HG03558 (cell line): ENCODE data around the gene DMAC1.

Source experiments
- ATAC-seq: cut with Tn5 transposase; IDR thresholded peaks from one replicate; pipeline ENCODE4 v1.9.1; 2021; ENCODE audit warnings: moderate number of reproducible peaks; ENCODE audit not compliant: unreplicated experiment; ENCODE audit errors: extremely low read depth

The DMAC1 gene

GRCh38 chr9:7799234-7799943 lies at the start of gene DMAC1:
Gene DMAC1 (minus strand): TSS chr9:7799778. CDS start chr9:7799734, 44 bp downstream.
- peak; percentile 87 for ATAC-seq

DNA sequence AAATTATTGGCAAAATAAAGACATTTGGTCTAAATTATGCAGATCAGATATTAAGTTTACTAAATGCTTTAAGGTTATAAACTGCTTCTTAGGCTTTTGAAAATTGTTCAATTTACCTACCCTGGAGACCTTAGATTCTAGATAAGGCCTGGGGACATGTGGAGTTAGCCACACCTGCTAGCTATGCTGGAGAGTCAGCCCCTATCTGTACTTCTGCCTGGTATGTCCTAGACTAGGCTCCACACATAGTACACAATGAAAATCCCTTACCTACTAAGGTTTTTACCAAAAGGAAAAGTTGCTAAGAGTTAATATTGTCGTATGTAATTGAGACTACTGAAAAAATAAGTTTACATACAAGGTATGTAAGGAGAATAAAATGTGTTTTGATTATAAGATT lies 49.8 kb upstream of the DMAC1 start:
- no peak for ATAC-seq

DNA sequence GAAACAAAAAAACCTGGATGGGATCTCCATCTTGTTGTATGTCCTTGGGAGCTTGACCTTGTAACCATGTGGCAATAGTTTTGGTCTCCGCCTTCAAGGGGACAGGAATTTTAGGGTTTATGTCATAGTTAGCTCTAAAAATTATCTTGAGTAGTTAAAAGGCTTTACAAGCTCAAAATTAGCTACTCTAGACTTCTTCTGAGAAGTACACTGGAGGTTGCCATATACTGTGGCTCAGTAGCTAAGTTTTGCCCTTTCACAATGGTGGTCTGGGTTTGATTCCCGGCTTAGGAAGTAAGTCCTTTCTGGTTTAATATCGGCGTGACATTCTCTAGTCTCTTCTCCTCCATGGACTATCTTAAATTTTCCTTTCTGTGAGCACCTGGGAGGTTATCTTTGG lies 48.9 kb upstream of the DMAC1 start:
- ATAC-seq = no peak

DNA sequence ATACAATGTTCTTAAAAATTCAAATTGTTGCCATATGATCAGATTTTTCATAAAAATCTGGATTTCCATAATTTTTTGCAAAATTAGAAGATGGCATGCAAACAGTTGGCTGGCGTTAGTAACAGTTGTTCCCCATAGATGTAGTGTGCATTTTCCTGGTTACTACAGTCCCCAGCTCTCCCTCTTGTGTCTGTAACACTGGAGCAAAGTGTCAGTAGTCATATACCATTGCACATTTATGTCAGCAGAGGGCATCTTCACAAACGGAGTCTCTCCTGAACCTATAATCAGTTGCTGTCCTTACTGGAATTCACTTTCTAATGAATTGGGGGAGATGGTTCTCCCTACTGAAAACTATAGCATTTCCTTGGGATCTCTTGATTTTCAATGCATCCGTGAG lies 44.7 kb upstream of the DMAC1 start:
- no peak for ATAC-seq

DNA sequence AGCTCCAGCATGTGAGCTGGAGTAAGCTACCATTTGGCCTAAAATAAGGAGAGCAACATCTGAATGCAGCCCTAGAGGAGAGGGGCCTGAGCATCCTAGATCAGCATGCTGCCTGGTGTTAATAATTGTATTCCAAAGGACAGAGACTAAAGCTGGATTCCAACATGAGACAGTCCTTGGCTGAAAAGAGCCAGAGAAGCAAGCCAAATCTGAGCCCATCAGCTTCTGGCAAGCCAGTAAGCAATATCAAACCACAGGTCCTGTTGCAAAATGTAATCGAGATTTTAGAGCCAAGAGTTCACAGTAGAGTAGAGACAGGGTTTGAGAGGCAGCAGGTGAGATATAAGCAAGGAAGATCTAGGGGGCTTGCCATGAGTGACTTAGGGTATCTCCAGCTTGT lies 42.3 kb upstream of the DMAC1 start:
- no peak for ATAC-seq

DNA sequence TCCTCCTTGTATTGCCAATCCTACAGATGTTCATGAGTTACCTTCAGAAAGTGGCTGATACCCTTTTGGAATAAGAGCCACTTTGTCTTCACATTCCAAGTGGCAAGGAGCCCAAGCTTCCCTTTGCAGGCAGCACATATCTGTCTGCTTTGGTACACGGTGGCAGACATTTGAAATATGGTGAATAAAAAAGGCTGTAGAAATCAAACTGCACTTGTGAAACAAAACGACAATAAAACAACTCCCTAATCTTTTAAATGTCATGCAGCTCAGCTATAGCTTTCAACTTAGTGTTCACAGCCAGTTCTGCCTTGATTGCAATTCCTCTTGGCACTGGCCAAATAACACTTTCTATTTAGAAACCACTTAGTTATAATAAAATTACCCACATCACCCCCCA lies 35.0 kb upstream of the DMAC1 start:
- ATAC-seq = no peak

DNA sequence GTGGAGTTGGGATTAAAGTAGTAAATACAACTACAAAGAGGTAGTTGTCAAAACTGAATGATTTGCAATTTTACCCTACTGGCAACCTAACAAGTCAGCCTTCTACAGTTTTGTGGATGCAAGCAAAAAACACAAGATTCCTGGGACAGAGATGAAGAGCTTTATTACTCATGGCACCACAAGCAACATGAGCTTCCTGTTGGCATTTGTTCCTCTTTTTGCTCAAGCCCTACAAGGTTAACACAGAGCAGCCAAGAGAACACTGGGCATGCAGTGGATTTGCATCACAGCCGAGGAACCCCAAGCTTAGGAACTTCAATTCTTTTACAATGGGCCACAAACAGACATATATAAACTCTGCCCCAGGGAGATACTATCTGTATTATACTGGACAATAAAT lies 28.8 kb upstream of the DMAC1 start:
- ATAC-seq = no peak

- no peak for ATAC-seq
Measured at GRCh38 chr9:7827792-7828191, 28.2 kb upstream of the DMAC1 start.

DNA sequence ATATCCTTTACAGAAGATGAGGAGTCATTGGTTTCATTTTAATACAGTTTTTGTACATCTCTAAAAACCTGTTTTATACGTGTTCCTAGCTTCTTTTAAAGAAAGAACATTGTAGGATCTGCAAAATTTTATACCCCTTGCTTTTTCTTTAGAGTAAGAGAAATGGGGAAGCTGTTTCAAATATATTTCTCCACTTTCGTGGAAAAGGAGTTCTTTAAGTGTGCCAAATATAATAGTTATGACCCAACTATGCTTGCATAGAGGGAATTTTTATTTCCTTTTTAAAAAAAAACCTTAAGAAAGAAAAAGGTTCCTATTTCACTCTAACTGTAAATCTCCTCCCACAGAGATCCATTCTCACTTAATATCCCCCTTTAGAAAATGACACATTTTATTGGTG lies 27.5 kb upstream of the DMAC1 start:
- ATAC-seq = no peak

- ATAC-seq = no peak
Measured at GRCh38 chr9:7823651-7824050, 24.1 kb upstream of the DMAC1 start.

DNA sequence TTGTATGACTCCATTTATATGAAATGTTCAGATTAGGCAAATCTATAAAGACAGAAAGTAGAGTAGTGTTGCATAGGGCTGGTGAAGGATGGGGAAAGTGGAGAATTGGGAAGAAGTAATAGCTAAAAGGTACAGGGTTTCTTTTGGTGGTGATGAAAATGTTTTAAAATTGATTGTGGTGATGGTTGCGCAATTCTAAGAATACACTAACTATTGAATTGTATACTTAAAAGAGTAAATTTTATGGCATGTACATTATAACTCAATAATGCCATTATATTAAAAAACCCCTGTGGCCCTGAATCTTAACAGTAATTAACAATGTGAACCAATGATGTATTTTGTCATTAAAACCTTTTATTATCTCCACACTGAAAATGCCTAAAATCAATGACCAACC lies 20.4 kb upstream of the DMAC1 start:
- no peak for ATAC-seq

DNA sequence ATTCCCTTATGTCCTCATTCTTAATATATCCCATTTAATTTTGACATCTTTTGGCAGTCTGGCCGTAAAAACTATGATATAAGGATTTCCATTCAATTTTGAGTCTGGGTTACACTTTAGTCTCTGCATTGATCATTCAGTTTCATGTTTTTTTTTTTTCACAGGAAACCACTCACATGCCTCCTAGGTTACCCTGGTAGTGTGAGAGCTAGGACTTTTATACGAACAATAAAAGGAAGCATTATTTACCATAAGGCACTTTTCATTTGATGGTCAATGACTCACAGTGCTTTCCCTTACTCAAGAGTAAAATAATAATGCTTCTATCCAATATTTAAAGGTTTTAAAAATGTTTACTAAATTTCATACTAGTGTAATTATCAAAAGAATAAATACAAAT lies 16.4 kb upstream of the DMAC1 start:
- no peak for ATAC-seq

- ATAC-seq = no peak
Measured at GRCh38 chr9:7813030-7813429, 13.5 kb upstream of the DMAC1 start.

DNA sequence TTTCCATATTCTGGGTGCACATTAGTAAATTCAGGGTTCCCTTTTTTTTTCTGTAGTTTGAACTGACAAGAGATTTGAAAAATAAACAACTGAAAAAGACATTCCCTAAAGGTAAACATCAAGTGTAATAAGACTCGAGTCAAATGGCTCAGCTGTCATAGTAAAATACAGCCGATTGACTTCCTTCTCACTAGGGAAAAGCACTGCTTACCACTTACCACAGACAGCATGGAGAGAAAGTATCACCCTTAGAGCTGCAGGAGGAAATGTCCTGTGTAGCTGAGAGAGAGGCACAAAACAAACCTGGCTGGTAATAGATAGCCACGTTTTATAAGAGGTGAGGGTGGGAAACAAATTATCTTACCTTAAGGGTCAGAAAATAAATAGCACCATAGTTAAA lies 12.1 kb upstream of the DMAC1 start:
- no peak for ATAC-seq

DNA sequence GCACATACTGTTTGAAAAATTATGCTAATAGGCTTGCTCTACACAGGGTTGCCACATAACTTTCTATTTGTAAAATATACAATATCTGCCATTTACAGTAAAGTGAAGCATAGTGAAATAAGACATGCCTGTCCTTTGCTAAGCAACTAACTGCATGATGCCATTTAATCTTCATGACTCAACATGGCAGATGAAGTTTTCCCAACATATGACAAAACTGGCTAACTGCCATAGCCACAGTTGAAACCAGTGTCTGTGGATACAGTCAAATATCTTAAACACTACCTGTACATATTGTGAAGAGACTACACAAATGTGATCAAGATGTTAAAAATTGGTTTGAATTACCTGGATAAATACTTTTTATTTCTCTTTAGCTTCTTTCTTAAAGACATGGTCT lies 3.1 kb upstream of the DMAC1 start:
- ATAC-seq = no peak

DNA sequence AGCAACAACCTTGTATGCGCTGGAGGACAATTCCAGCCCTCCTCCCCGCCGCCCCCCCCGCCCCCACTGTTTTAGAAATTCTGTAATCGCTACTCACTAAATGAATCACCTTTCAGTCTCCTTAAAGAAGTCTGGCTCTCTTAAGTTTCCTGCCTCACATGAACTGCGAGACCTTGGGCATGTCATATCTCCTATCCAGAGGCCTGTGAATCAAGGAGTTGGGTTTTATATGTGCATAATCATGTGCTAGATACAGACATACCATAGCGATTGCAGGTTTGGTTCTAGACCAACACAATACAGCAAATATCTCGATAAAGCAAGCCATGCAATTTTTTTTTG lies 337 bp upstream of the DMAC1 start:
- peak; percentile 3 for ATAC-seq

- no peak for ATAC-seq
Measured at GRCh38 chr9:7794196-7794595, 5.4 kb downstream of the DMAC1 start.

DNA sequence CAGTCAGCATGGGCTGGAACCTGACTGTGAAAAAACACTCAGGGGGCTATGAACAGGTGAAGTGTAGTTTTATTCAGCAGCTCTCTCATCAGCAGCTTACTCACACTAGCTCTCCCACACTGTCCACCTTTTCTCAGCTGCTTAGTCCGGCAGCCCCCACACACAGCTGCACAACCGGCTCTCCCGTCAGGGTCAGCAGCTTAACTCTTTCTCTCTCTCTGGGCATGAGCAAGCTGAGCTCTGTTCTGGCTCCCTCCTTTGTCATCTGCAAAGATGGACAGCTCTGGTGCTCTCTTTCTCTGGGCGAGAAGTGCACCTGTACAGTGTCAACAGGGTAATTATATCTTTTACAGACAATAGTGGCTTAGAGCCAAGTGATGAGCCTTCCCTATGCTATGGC lies 8.2 kb downstream of the DMAC1 start:
- ATAC-seq = no peak

DNA sequence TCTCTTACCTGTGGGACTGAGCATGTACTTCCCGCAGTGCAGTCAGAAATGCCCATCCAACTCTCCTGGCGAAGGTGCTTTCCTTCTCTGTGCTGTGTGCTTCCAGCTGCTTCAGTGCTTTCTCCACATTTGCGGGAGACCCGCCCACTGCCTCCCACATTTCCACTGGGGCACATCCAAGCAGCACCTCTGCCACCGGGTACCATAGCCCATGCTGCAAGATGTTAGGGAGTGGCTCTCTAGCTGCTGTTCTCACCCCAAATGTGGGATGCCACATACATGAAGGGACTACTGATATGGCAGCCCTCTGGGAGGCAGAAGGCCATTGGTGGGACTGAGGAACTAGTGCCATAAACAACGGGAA lies 8.8 kb downstream of the DMAC1 start:
- ATAC-seq = no peak

GRCh38 chr9:7790022-7790818 lies 9.4 kb downstream of the DMAC1 start:
- no peak for ATAC-seq

GRCh38 chr9:7788772-7789171 lies 10.8 kb downstream of the DMAC1 start:
- no peak for ATAC-seq

DNA sequence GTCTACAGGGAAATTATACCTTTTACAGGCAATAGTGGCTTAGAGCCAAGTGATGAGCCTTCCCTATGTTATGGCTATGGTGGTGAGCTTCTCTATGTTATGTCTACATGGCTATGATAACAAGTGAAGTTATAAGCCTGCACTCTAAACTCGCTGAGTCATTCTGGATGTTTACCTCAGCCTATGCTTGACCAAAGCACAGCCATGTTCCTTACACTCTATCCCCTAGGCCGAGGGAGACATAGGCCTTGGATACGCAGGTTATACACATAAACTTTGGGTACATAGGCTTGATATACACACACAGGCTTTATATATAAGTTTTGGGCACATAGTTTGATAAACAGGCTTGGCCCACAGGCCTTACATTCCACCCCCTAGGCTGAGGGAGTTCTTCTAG lies 13.8 kb downstream of the DMAC1 start:
- no peak for ATAC-seq
